ENCODE results near the gene PSMA6.

DNA sequence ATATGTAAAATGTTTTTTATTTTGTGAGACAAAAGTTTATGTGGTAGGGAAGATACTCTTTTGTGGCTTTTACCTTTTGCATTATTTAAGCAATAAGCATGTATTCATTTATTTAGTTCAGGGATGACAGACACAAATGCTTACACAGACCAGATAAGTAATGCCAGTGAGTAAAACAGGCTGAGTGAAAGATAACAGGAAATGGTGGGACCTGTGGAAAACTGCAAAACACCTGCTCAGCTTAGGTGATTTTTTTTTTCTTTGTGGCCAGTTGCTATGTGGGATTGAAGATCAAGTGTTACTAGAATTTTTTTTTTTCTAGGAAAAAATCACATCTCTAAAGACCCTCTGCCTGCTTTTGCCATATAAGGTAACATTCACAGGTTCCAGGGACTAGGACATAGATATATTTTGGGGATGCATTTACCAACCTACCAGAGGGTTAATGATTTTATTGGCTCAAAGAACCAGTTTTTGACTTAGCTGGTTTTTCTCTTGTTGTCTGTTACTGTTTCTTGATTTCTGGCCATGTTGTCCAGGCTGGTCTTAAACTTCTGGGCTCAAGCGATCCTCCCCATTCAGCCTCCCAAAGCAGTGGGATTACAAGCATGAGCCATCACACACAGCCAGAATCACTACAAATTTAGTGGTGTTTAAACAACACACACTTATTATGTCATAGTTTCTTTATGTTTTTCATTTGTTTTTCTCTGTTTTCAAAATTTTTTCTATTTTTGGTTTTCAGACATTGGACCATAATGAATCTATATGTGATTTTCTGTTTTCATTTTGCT, 9.8 kb downstream of the PSMA6 start:
- TF ChIP-seq TAF1 (IDR thresholded peaks at IDR 0.05; ENCODE audit: low read depth) (no peak), CREB1 (IDR thresholded peaks at IDR 0.05; ENCODE audit: low read depth) (no peak), RAD21 (IDR thresholded peaks at IDR 0.05; ENCODE audit: low read depth) (no peak)
- TF ChIP-seq, protein P1, sequence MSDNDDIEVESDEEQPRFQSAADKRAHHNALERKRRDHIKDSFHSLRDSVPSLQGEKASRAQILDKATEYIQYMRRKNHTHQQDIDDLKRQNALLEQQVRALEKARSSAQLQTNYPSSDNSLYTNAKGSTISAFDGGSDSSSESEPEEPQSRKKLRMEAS (IDR thresholded peaks at IDR 0.05), result no peak
